Endothelial cell of umbilical vein (primary cell): Measurements from ENCODE around the gene GTF2IRD1. TPM values are rescaled to one million over a fixed set of nuclear protein-coding genes. Genes with fewer than 3 reads are reported as not detected.

Experiments used
- BruUV-seq: library from RNA; stranded (reverse); fragments of 400-500 nt; replicated peaks from 2 replicates; lab custom pipeline; 2021; lab: Mats Ljungman, UMichigan
- CTCF ChIA-PET: fragments of 300-600, 350-600 bp; sonication (Branson Sonifier 250); formaldehyde crosslinking; loops from one replicate; lab custom pipeline; 2021; ENCODE audit warnings: antibody characterized with exemption, inconsistent platforms; lab: Charles Lee
- POLR2A ChIA-PET: fragments of 300-600, 350-600 bp; sonication (Branson Sonifier 250); formaldehyde crosslinking; loops from one replicate; lab custom pipeline; 2021; ENCODE audit warnings: antibody characterized with exemption, inconsistent platforms; lab: Charles Lee
- DNase-seq: peaks from one replicate; pipeline ENCODE4 v3.0.0-alpha.2; 2011; ENCODE audit warnings: low read depth, low spot score
- FAIRE-seq: peaks from 2 replicates; lab custom pipeline; 2011; peaks lifted over from hg19 to GRCh38; lab: Jason Lieb, UNC
- H2AFZ ChIP-seq: 2 replicates; pipeline ENCODE4 v1.6.0; 2012; ENCODE audit warnings: low read depth, low read length, control low read depth, inconsistent platforms
- H3K27ac ChIP-seq: 2 replicates; pipeline ENCODE4 v1.5.1; 2011; ENCODE audit warnings: low read depth, mild to moderate bottlenecking, control low read depth, low read length, moderate library complexity; ENCODE audit not compliant: insufficient read depth
- H3K27me3 ChIP-seq, 2 experiments: 2 replicates each; pipeline versions ENCODE4 v1.6.0 to v1.6.1; 2011; ENCODE audit warnings: low read length in 2 of 2, mixed read lengths in 1 of 2; ENCODE audit not compliant: control insufficient read depth in 2 of 2, insufficient read depth in 2 of 2
- H3K36me3 ChIP-seq, 2 experiments: 2 replicates in 1 of 2; 3 replicates in 1 of 2; pipeline ENCODE4 v1.5.1; 2011; ENCODE audit warnings: low read length in 2 of 2, mild to moderate bottlenecking in 1 of 2, moderate library complexity in 1 of 2; ENCODE audit not compliant: control insufficient read depth in 2 of 2, insufficient read depth in 2 of 2; ENCODE audit errors: extremely low read depth in 1 of 2
- H3K4me1 ChIP-seq: 3 replicates; pipeline ENCODE4 v1.5.1; 2011; ENCODE audit warnings: mild to moderate bottlenecking, low read length; ENCODE audit not compliant: control insufficient read depth, insufficient read depth; ENCODE audit errors: extremely low read depth
- H3K4me2 ChIP-seq: 2 replicates; pipeline ENCODE4 v1.6.1; 2011; ENCODE audit warnings: low read length, control low read depth, mixed read lengths; ENCODE audit not compliant: insufficient read depth
- H3K4me3 ChIP-seq, 3 experiments: fragments of 200-600 bp in 1 of 3; sonication (generic), shearing (Covaris generic) in 1 of 3; replicated peaks in 1 of 3; 2 replicates each; pipeline ENCODE4 v1.5.1; 2011 to 2016; ENCODE audit warnings: control low read depth in 3 of 3, low read length in 3 of 3, mild to moderate bottlenecking in 2 of 3, inconsistent platforms in 1 of 3, low read depth in 1 of 3, moderate library complexity in 1 of 3; ENCODE audit not compliant: insufficient read depth in 1 of 3
- H3K79me2 ChIP-seq: 2 replicates; pipeline ENCODE4 v1.6.0; 2012; ENCODE audit warnings: low read length, inconsistent platforms; ENCODE audit not compliant: control insufficient read depth, insufficient read depth
- H3K9ac ChIP-seq: replicated peaks from 2 replicates; pipeline ENCODE3; 2011; ENCODE audit warnings: low read length, control low read depth; ENCODE audit not compliant: insufficient read depth; ENCODE audit errors: extremely low read depth
- H3K9me1 ChIP-seq: replicated peaks from 3 replicates; pipeline ENCODE4 v1.6.0; 2011; ENCODE audit warnings: mild to moderate bottlenecking, low read length; ENCODE audit not compliant: control insufficient read depth, insufficient read depth; ENCODE audit errors: extremely low read depth
- H3K9me3 ChIP-seq: replicated peaks from 2 replicates; pipeline ENCODE4 v1.5.1; 2012; ENCODE audit warnings: low read length, inconsistent platforms; ENCODE audit not compliant: control insufficient read depth, insufficient read depth
- H4K20me1 ChIP-seq: replicated peaks from 2 replicates; pipeline ENCODE3; 2011; ENCODE audit warnings: mild to moderate bottlenecking, low read length; ENCODE audit not compliant: control insufficient read depth, insufficient read depth; ENCODE audit errors: extremely low read depth
- EZH2 ChIP-seq: IDR thresholded peaks from 2 replicates; pipeline ENCODE4 v1.6.1; 2012; ENCODE audit warnings: borderline replicate concordance, low read depth, mild to moderate bottlenecking, moderate library complexity, low read length, inconsistent platforms; ENCODE audit not compliant: severe bottlenecking
- FOS ChIP-seq: IDR thresholded peaks from 2 replicates; pipeline ENCODE4 v1.6.1; 2011; ENCODE audit warnings: mild to moderate bottlenecking, low read length, moderate library complexity, borderline replicate concordance; ENCODE audit not compliant: insufficient read depth
- JUN ChIP-seq: IDR thresholded peaks from 2 replicates; pipeline ENCODE4 v1.6.1; 2011; ENCODE audit warnings: borderline replicate concordance, low read depth; ENCODE audit not compliant: insufficient read length, insufficient read depth
- MYC ChIP-seq: IDR thresholded peaks from one replicate; pipeline ENCODE4 v1.6.1; 2011; ENCODE audit warnings: mild to moderate bottlenecking, low read depth, low read length
- POLR2A ChIP-seq: IDR thresholded peaks from 2 replicates; pipeline ENCODE4 v1.6.1; 2012; ENCODE audit warnings: low read depth, mild to moderate bottlenecking, control low read depth, low read length
- POLR2AphosphoS5 ChIP-seq: IDR thresholded peaks from 2 replicates; pipeline ENCODE4 v1.6.1; 2012; ENCODE audit warnings: low read depth, mild to moderate bottlenecking, control low read depth, low read length, moderate library complexity; ENCODE audit not compliant: insufficient read depth
- dilution Hi-C: fragments of 300-500 bp; cut with MboI; formaldehyde crosslinking; loops from one replicate; pipeline ENCODE4 v1.15.0; 2019; ENCODE audit warnings: low sequenced_read_pairs; ENCODE audit not compliant: extremely low pct_ligation_motif_present
- intact Hi-C: fragments of 100-400 bp; cut with micrococcal nuclease; formaldehyde crosslinking; loops from one replicate; pipeline ENCODE4 v1.10.0; 2022
- polyA plus RNA-seq, 4 experiments: library from polyadenylated mRNA; depleted of rRNA in 3 of 4; stranded (reverse) in 3 of 4; unstranded in 1 of 4; fragments of >200 nt; gene quantifications; 2 replicates each; pipeline versions ENCODE4 v1.2.1 to v1.2.3, GENCODE V29; 2011 to 2012; ENCODE audit warnings: missing spikeins in 1 of 4
- total RNA-seq: library from RNA; stranded (reverse); gene quantifications from 2 replicates; pipeline ENCODE4 v1.2.3, GENCODE V29; 2021
- TF ChIP-seq, protein P1 (sequence below): IDR thresholded peaks from 2 replicates; pipeline ENCODE4 v1.6.1; 2011; ENCODE audit not compliant: insufficient read depth, insufficient read length
- TF ChIP-seq, protein P2 (sequence below), 2 donors: IDR thresholded peaks; 1 replicate in 1 of 2; 2 replicates in 1 of 2; pipeline ENCODE4 v1.5.1; 2011; ENCODE audit warnings: low read length in 2 of 2, mild to moderate bottlenecking in 2 of 2, moderate library complexity in 2 of 2, control low read depth in 1 of 2, inconsistent platforms in 1 of 2, low read depth in 1 of 2; ENCODE audit not compliant: insufficient read depth in 1 of 2; ENCODE audit errors: extremely low read depth in 1 of 2

The GTF2IRD1 gene
- total and polyA plus RNA-seq, 2 donors (not counting 3 experiments of a cell fraction or from before 2014, with no cell fraction given), result 14.2 to 24.2 TPM

DNA sequence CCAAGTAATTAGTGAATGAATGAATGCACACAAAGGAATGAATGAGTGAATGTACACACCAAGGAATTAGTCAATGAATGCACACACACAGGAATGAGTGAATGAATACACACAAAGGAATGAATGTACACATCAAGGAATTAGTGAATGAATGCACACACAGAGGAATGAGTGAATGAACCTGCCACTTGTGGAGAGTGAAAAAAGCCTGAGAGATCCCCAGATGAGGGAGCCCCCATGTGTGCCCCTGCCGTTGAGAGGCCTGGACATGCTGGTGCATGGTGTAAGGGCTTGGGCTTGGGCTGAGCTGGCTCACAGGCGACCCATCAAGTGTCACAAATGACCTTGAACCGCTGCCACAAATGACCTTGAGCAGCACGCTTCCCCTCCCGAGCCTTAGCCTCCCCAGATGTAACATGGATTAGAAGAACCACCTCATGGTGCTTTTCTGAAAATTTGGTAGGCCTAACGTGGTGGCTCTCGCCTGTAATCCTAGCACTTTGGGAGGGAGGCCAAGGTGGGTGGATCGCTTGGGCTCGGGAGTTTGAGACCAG, 46.2 kb downstream of the GTF2IRD1 start:
- intact Hi-C loops, result no loop called here
- TF ChIP-seq EZH2, result no peak
- TF ChIP-seq, protein P1, sequence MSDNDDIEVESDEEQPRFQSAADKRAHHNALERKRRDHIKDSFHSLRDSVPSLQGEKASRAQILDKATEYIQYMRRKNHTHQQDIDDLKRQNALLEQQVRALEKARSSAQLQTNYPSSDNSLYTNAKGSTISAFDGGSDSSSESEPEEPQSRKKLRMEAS, result no peak
- no peak for TF ChIP-seq MYC
- TF ChIP-seq POLR2A, result no peak
- no peak for TF ChIP-seq POLR2AphosphoS5

DNA sequence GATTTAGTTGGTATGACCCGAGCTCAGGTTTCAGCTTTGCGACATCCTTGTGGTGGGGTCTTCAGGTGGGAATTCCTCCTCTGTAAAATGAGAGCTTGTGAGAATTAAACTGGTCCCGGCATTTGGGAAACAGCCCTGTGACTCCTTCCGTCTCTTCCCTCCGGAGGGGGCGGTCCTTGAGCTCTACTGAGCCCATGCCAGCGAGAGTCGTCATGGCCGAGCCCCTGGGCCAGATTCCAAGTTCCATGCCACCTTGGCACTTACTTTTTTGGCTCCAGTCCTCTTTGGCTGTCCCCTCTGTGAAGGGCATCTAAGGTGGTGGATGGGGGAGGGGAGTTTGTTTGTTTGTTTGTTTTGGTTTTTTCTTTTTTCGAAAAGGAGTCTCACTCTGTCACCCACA, 47.6 kb downstream of the GTF2IRD1 start:
- Histone ChIP-seq H3K9ac (no peak overlapping the region), H3K36me3 (no peaks in the 10 kb centered on the region), H3K4me1 (no peaks in the 10 kb centered on the region), H3K4me2 (no peak overlapping the region), H3K27ac (no peak overlapping the region), H4K20me1 (no peaks in the 10 kb centered on the region), H3K9me1 (no peaks in the 10 kb centered on the region), H3K4me3 (no peak overlapping the region), H3K79me2 (no peaks in the 10 kb centered on the region), H2AFZ (no peak overlapping the region), H3K27me3 (no peaks in the 10 kb centered on the region), H3K9me3 (no peaks in the 10 kb centered on the region)
- FAIRE-seq (no peak), DNase-seq (no peak)
- TF ChIP-seq, protein P2, sequence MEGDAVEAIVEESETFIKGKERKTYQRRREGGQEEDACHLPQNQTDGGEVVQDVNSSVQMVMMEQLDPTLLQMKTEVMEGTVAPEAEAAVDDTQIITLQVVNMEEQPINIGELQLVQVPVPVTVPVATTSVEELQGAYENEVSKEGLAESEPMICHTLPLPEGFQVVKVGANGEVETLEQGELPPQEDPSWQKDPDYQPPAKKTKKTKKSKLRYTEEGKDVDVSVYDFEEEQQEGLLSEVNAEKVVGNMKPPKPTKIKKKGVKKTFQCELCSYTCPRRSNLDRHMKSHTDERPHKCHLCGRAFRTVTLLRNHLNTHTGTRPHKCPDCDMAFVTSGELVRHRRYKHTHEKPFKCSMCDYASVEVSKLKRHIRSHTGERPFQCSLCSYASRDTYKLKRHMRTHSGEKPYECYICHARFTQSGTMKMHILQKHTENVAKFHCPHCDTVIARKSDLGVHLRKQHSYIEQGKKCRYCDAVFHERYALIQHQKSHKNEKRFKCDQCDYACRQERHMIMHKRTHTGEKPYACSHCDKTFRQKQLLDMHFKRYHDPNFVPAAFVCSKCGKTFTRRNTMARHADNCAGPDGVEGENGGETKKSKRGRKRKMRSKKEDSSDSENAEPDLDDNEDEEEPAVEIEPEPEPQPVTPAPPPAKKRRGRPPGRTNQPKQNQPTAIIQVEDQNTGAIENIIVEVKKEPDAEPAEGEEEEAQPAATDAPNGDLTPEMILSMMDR (IDR thresholded peaks at IDR 0.05; ENCODE audit: extremely low read depth in 1 of 2, insufficient read depth in 1 of 2, low read depth in 1 of 2, low read length in 2 of 2), result no peak
- no peak for TF ChIP-seq FOS
- TF ChIP-seq MYC, result no peak
- no peak for TF ChIP-seq EZH2
- TF ChIP-seq JUN, result no peak
- TF ChIP-seq POLR2A, result no peak
- dilution Hi-C loops (no loop called here), intact Hi-C loops (no loop called here)
- ChIA-PET CTCF (interaction anchor here (1.5 kb wide), 1 partner anchor 23 kb away, joined by 3 read pairs; no protein-coding TSS in a partner anchor), POLR2A (interaction anchor here (0.7 kb wide), 1 partner anchor 8 kb away, joined by 4 read pairs; no protein-coding TSS in a partner anchor)
- BruUV-seq, result no TSS peak

More for the DNA sequence above, 46.2 kb downstream of the GTF2IRD1 start:
- Histone ChIP-seq H4K20me1 (no peaks in the 10 kb centered on the region), H3K36me3 (peaks cover 0 to 1% of the 10 kb centered on the region in 2 experiments), H3K9me3 (no peaks in the 10 kb centered on the region), H3K27me3 (no peaks in the 10 kb centered on the region), H3K9me1 (no peaks in the 10 kb centered on the region), H3K4me3 (no peak overlapping the region), H2AFZ (no peak overlapping the region), H3K4me2 (no peak overlapping the region), H3K9ac (no peak overlapping the region), H3K4me1 (no peaks in the 10 kb centered on the region), H3K79me2 (no peaks in the 10 kb centered on the region), H3K27ac (no peak overlapping the region)
- POLR2A ChIA-PET, result no interaction called here
- CTCF ChIA-PET, result no interaction called here
- no peak for DNase-seq
- dilution Hi-C loops, result no loop called here
- BruUV-seq, result no TSS peak
- no peak for FAIRE-seq
